ENCODE data around the gene RPTOR.
"Not testable (repeated sequence)": the region's sequence is repeated elsewhere in the genome, so short reads cannot be mapped to it uniquely, and the experiment has no call there.

Gene RPTOR

GRCh38 chr17:80694992-80695912 is 150.6 kb downstream of the RPTOR start:
- DNase-seq (ENCODE audit: low read depth): no peak

- no peak for DNase-seq (ENCODE audit: low read depth)
Observed at GRCh38 chr17:80695979-80696378, 151.3 kb downstream of the RPTOR start.

- no peak for DNase-seq (ENCODE audit: low read depth)
Observed at GRCh38 chr17:80696456-80696855, 151.8 kb downstream of the RPTOR start.

- no peak for DNase-seq (ENCODE audit: low read depth)
Observed at GRCh38 chr17:80696964-80697363, 152.3 kb downstream of the RPTOR start.

GRCh38 chr17:80698297-80698696 is 153.7 kb downstream of the RPTOR start:
- no peak for DNase-seq (ENCODE audit: low read depth)

GRCh38 chr17:80699205-80699604 is 154.6 kb downstream of the RPTOR start:
- not testable (repeated sequence) for DNase-seq (ENCODE audit: low read depth)

- no peak for DNase-seq (ENCODE audit: low read depth)
Observed at GRCh38 chr17:80701730-80702129, 157.1 kb downstream of the RPTOR start.

GRCh38 chr17:80702315-80703141 is 157.9 kb downstream of the RPTOR start:
- DNase-seq (ENCODE audit: low read depth): no peak

- DNase-seq (ENCODE audit: low read depth): no peak
Observed at GRCh38 chr17:80703142-80703478, 158.5 kb downstream of the RPTOR start.

GRCh38 chr17:80704381-80704819 is 159.8 kb downstream of the RPTOR start:
- DNase-seq (ENCODE audit: low read depth): no peak

- no peak for DNase-seq (ENCODE audit: low read depth)
Observed at GRCh38 chr17:80704894-80705293, 160.3 kb downstream of the RPTOR start.

- DNase-seq (ENCODE audit: low read depth): no peak
Observed at GRCh38 chr17:80705988-80706387, 161.3 kb downstream of the RPTOR start.

- DNase-seq (ENCODE audit: low read depth): no peak
Observed at GRCh38 chr17:80706463-80706867, 161.8 kb downstream of the RPTOR start.

GRCh38 chr17:80708480-80708879 is 163.8 kb downstream of the RPTOR start:
- DNase-seq (ENCODE audit: low read depth): no peak

- DNase-seq (ENCODE audit: low read depth): no peak
Observed at GRCh38 chr17:80709090-80709695, 164.6 kb downstream of the RPTOR start.

- DNase-seq (ENCODE audit: low read depth): no peak
Observed at GRCh38 chr17:80710714-80711302, 166.2 kb downstream of the RPTOR start.

- no peak for DNase-seq (ENCODE audit: low read depth)
Observed at GRCh38 chr17:80712089-80712488, 167.5 kb downstream of the RPTOR start.

GRCh38 chr17:80712606-80713005 is 168.0 kb downstream of the RPTOR start:
- no peak for DNase-seq (ENCODE audit: low read depth)

- DNase-seq (ENCODE audit: low read depth): no peak
Observed at GRCh38 chr17:80716986-80717719, 172.5 kb downstream of the RPTOR start.

GRCh38 chr17:80717720-80718083 is 173.1 kb downstream of the RPTOR start:
- DNase-seq (ENCODE audit: low read depth): no peak

- DNase-seq (ENCODE audit: low read depth): no peak
Observed at GRCh38 chr17:80718428-80718827, 173.8 kb downstream of the RPTOR start.

GRCh38 chr17:80719449-80719848 is 174.8 kb downstream of the RPTOR start:
- DNase-seq (ENCODE audit: low read depth): no peak

All from fibroblast of the conjunctiva (primary cell).